HEK293 (cell line): ENCODE data around the gene HIPK2.

Experiments used
- CTCF ChIA-PET: fragments of 350-600 bp; formaldehyde crosslinking; extraction: SDS; loops from one replicate; lab custom pipeline; 2021; ENCODE audit warnings: antibody characterized with exemption; lab: Yijun Ruan, JAX
- POLR2A ChIA-PET: fragments of 300-600 bp; formaldehyde crosslinking; extraction: SDS; loops from one replicate; lab custom pipeline; 2020; ENCODE audit warnings: antibody characterized with exemption, inconsistent platforms; lab: Yijun Ruan, JAX
- H3K27ac ChIP-seq: fragments of 200-500 bp; sonication (Bioruptor generic); 2 replicates; pipeline ENCODE4 v1.5.1; 2014; ENCODE audit warnings: low read depth, low read length, control low read depth, inconsistent platforms; ENCODE audit errors: extremely low read depth
- H3K36me3 ChIP-seq, 2 experiments: fragments of 200-500 bp in 1 of 2; sonication (Bioruptor generic) in 1 of 2; 1 replicate in 1 of 2; 2 replicates in 1 of 2; pipeline ENCODE4 v1.5.1; 2014 to 2017; ENCODE audit warnings: inconsistent platforms in 2 of 2, low read length in 2 of 2; ENCODE audit not compliant: control insufficient read depth in 2 of 2, insufficient read depth in 1 of 2
- H3K4me1 ChIP-seq: fragments of 200-500 bp; sonication (Bioruptor generic); 2 replicates; pipeline ENCODE4 v1.5.1; 2014; ENCODE audit warnings: mild to moderate bottlenecking, low read length, inconsistent platforms; ENCODE audit not compliant: control insufficient read depth, insufficient read depth
- H3K4me3 ChIP-seq: 2 replicates; pipeline ENCODE4 v1.5.1; 2011; ENCODE audit warnings: low read depth, mild to moderate bottlenecking, control low read depth, low read length, moderate library complexity
- H3K9me3 ChIP-seq: fragments of 200-500 bp; sonication (Bioruptor generic); 2 replicates; pipeline ENCODE4 v1.5.1; 2014; ENCODE audit warnings: low read depth, low read length, inconsistent platforms; ENCODE audit not compliant: control insufficient read depth, insufficient read depth
- BCL11B ChIP-seq: fragments of 450-650 bp; formaldehyde crosslinking; IDR thresholded peaks from 2 replicates; pipeline ENCODE4 v1.5.1; 2016; ENCODE audit warnings: low read depth, missing biosample characterization, missing genetic modification characterization
- EGR2 ChIP-seq: fragments of 450-650 bp; formaldehyde crosslinking; IDR thresholded peaks from 2 replicates; pipeline ENCODE4 v1.5.1; 2016; ENCODE audit warnings: low read depth, missing biosample characterization, missing genetic modification characterization
- HOXD13 ChIP-seq: sonication (generic); formaldehyde crosslinking; IDR thresholded peaks from 2 replicates; pipeline ENCODE4 v1.8.0; 2022; ENCODE audit warnings: missing genetic modification reagents, borderline replicate concordance
- INSM2 ChIP-seq: fragments of 450-650 bp; formaldehyde crosslinking; IDR thresholded peaks from 2 replicates; pipeline ENCODE4 v1.5.1; 2016; ENCODE audit warnings: missing biosample characterization, missing genetic modification characterization
- SCRT1 ChIP-seq: fragments of 450-650 bp; formaldehyde crosslinking; IDR thresholded peaks from 2 replicates; pipeline ENCODE4 v1.5.1; 2016; ENCODE audit warnings: missing biosample characterization, missing genetic modification characterization, borderline replicate concordance
- ZFHX2 ChIP-seq: fragments of 450-650 bp; formaldehyde crosslinking; conservative IDR thresholded peaks from 2 replicates; pipeline ENCODE4 v1.5.1; 2016; ENCODE audit warnings: missing biosample characterization, missing genetic modification characterization
- ZNF121 ChIP-seq: fragments of 450-650 bp; formaldehyde crosslinking; IDR thresholded peaks from 2 replicates; pipeline ENCODE4 v1.5.1; 2016; ENCODE audit warnings: missing biosample characterization, missing genetic modification characterization
- ZNF140 ChIP-seq: fragments of 450-650 bp; formaldehyde crosslinking; IDR thresholded peaks from 2 replicates; pipeline ENCODE4 v1.5.1; 2016; ENCODE audit warnings: missing biosample characterization, missing genetic modification characterization
- ZNF146 ChIP-seq: fragments of 450-650 bp; formaldehyde crosslinking; IDR thresholded peaks from 2 replicates; pipeline ENCODE4 v1.5.1; 2016; ENCODE audit warnings: missing biosample characterization, missing genetic modification characterization
- ZNF248 ChIP-seq: fragments of 450-650 bp; formaldehyde crosslinking; IDR thresholded peaks from 2 replicates; pipeline ENCODE4 v1.5.1; 2017; ENCODE audit warnings: missing biosample characterization, missing genetic modification characterization
- ZNF658 ChIP-seq: fragments of 450-650 bp; formaldehyde crosslinking; IDR thresholded peaks from 2 replicates; pipeline ENCODE4; 2016; ENCODE audit warnings: missing biosample characterization, missing genetic modification characterization
- TF ChIP-seq, protein P1 (sequence below): fragments of 450-650 bp; formaldehyde crosslinking; IDR thresholded peaks from 2 replicates; pipeline ENCODE4 v1.5.1; 2016; ENCODE audit warnings: missing biosample characterization, missing genetic modification characterization, low read depth
- TF ChIP-seq, protein P2 (sequence below): fragments of 450-650 bp; formaldehyde crosslinking; IDR thresholded peaks from 2 replicates; pipeline ENCODE4 v1.5.1; 2016; ENCODE audit warnings: missing biosample characterization, missing genetic modification characterization

Gene HIPK2

DNA sequence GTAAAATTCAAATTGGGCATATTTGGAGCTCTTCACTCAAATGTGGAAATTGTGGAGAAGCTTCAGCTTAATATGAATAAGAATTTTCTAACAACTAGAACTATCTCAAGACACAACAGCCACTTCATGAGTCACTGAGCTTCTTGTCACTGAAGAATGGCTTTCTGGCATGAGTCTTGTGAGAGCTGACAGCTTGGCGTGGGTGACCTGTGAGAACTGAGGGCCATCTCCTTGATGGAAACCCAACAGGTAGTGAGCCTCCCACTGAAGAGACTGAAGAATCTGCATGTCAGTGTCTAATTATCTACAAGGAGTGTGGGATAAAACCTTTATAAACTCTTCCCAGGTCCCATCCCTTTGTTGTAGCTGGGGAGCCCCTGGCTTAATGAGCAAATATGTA, 188.3 kb downstream of the HIPK2 start:
- H3K9me3 ChIP-seq: no peaks in the 10 kb centered on the region
- POLR2A ChIA-PET: no interaction called here
- no peak overlapping the region for H3K27ac ChIP-seq
- H3K4me3 ChIP-seq: no peak overlapping the region
- CTCF ChIA-PET: interaction anchor here (0.7 to 1.8 kb wide), 4 partner anchors 13 to 398 kb away, joined by 3 to 12 read pairs (median 4); no protein-coding TSS in a partner anchor
- peaks cover 6% of the 10 kb centered on the region for H3K4me1 ChIP-seq
- no peak for TF ChIP-seq INSM2 (tag by site-specific recombination)
- no peak for TF ChIP-seq ZNF140 (tag by site-specific recombination)
- TF ChIP-seq ZNF658: no peak
- no peak for TF ChIP-seq SCRT1 (tag by site-specific recombination)
- H3K36me3 ChIP-seq: peaks cover 0 to 52% of the 10 kb centered on the region in 2 experiments; a peak in 2 of 3 replicates

GRCh38 chr7:139588632-139589031, 189.2 kb downstream of the HIPK2 start:
- Histone ChIP-seq H3K4me1 (peaks cover 6% of the 10 kb centered on the region), H3K36me3 (peaks cover 0 to 52% of the 10 kb centered on the region in 2 experiments; a peak in 2 of 3 replicates), H3K9me3 (no peaks in the 10 kb centered on the region), H3K27ac (no peak overlapping the region), H3K4me3 (no peak overlapping the region)
- TF ChIP-seq ZFHX2 (tag by site-specific recombination) (peak; percentile 24), ZNF248 (tag by site-specific recombination) (no peak), EGR2 (tag by site-specific recombination) (peak; percentile 17; the same call in 1 of the 2 replicates), INSM2 (tag by site-specific recombination) (no peak)
- TF ChIP-seq, protein P1, sequence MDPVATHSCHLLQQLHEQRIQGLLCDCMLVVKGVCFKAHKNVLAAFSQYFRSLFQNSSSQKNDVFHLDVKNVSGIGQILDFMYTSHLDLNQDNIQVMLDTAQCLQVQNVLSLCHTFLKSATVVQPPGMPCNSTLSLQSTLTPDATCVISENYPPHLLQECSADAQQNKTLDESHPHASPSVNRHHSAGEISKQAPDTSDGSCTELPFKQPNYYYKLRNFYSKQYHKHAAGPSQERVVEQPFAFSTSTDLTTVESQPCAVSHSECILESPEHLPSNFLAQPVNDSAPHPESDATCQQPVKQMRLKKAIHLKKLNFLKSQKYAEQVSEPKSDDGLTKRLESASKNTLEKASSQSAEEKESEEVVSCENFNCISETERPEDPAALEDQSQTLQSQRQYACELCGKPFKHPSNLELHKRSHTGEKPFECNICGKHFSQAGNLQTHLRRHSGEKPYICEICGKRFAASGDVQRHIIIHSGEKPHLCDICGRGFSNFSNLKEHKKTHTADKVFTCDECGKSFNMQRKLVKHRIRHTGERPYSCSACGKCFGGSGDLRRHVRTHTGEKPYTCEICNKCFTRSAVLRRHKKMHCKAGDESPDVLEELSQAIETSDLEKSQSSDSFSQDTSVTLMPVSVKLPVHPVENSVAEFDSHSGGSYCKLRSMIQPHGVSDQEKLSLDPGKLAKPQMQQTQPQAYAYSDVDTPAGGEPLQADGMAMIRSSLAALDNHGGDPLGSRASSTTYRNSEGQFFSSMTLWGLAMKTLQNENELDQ: no peak
- ChIA-PET POLR2A (no interaction called here), CTCF (interaction anchor here (0.6 to 1.8 kb wide), 4 partner anchors 14 to 417 kb away, joined by 3 to 12 read pairs (median 3); no protein-coding TSS in a partner anchor)

DNA sequence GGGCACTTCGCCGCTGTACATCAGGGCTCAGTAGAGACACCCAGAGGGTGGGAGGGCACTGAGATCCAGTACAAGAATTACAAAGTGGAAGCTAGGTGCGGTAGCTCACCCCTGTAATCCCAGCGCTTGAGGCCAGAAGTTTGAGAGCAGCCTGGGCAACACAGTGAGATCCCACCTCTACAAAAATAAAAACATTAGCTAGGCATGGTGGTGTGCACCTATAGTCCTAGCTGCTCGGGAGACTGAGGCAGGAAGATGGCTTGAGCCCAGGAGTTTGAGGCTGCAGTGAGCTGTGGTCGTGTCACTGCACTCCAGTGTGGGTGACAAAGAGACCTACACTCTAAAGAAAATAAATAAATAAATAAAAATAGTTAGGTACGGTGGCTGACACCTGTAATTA, 190.3 kb downstream of the HIPK2 start:
- peak; percentile 60; the same call in 1 of the 2 replicates for TF ChIP-seq ZNF121 (tag by site-specific recombination)
- no peak for TF ChIP-seq HOXD13
- TF ChIP-seq ZNF146 (tag by site-specific recombination): no peak
- TF ChIP-seq, protein P2, sequence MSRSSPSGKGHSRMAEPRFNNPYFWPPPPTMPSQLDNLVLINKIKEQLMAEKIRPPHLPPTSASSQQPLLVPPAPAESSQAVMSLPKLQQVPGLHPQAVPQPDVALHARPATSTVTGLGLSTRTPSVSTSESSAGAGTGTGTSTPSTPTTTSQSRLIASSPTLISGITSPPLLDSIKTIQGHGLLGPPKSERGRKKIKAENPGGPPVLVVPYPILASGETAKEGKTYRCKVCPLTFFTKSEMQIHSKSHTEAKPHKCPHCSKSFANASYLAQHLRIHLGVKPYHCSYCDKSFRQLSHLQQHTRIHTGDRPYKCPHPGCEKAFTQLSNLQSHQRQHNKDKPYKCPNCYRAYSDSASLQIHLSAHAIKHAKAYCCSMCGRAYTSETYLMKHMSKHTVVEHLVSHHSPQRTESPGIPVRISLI: no peak
- TF ChIP-seq BCL11B (tag by site-specific recombination): no peak
- Histone ChIP-seq H3K36me3 (peaks cover 0 to 57% of the 10 kb centered on the region in 2 experiments; a peak in 2 of 3 replicates), H3K4me3 (no peak overlapping the region), H3K9me3 (no peaks in the 10 kb centered on the region), H3K4me1 (peaks cover 6% of the 10 kb centered on the region), H3K27ac (no peak overlapping the region)
- ChIA-PET POLR2A (no interaction called here), CTCF (interaction anchor here (1.1 to 3.6 kb wide), 2 partner anchors 15 to 418 kb away, joined by 3 to 16 read pairs; no protein-coding TSS in a partner anchor)
